IPS DF 6.9 (cell line): ENCODE data around the gene GCGR.
"Not testable (repeated sequence)": the region's sequence is repeated elsewhere in the genome, so short reads cannot be mapped to it uniquely, and the experiment has no call there.

Experiments used
- DNase-seq: peaks from one replicate; pipeline ENCODE4 v3.0.0-alpha.2; 2013; ENCODE audit warnings: low read depth, low spot score
- H3K27ac ChIP-seq: one replicate; pipeline ENCODE4 v1.5.1; 2013; ENCODE audit warnings: low read length, control low read depth
- H3K27me3 ChIP-seq: 2 replicates; pipeline ENCODE4 v1.6.1; 2013; ENCODE audit warnings: mild to moderate bottlenecking, low read length; ENCODE audit not compliant: control insufficient read depth, insufficient read depth
- H3K36me3 ChIP-seq: 2 replicates; pipeline ENCODE4 v1.6.1; 2013; ENCODE audit warnings: low read length; ENCODE audit not compliant: control insufficient read depth, insufficient read depth
- H3K4me1 ChIP-seq: 2 replicates; pipeline ENCODE4 v1.6.1; 2013; ENCODE audit warnings: low read length; ENCODE audit not compliant: control insufficient read depth, insufficient read depth
- H3K4me3 ChIP-seq: 2 replicates; pipeline ENCODE4 v1.5.1; 2013; ENCODE audit warnings: mild to moderate bottlenecking, low read length
- H3K9me3 ChIP-seq: 2 replicates; pipeline ENCODE4 v1.6.1; 2013; ENCODE audit warnings: low read length, inconsistent platforms; ENCODE audit not compliant: control insufficient read depth, insufficient read depth
- WGBS: extraction: QIAGEN DNeasy Blood & Tissue Kit; methylation state at CpG from one replicate; pipeline ENCODE4 v1.1.7; 2013; ENCODE audit warnings: mixed read lengths, missing lambda C conversion rate; ENCODE audit not compliant: insufficient read length, insufficient coverage; 5-methylcytosine and 5-hydroxymethylcytosine counted together

Gene GCGR

GRCh38 chr17:81832608-81833159 is 28.7 kb downstream of the GCGR start:
- Histone ChIP-seq H3K36me3 (no peaks in the 10 kb centered on the region), H3K27ac (no peak overlapping the region), H3K9me3 (no peaks in the 10 kb centered on the region), H3K4me1 (peaks cover 11% of the 10 kb centered on the region), H3K4me3 (peak overlapping the region; percentile 88), H3K27me3 (no peaks in the 10 kb centered on the region)
- WGBS: no CpG with 5 or more reads among the region's 65 CpGs
- DNase-seq: no peak

- Histone ChIP-seq H3K27ac (no peak within 1 kb of the TSS), H3K36me3 (no peaks in the 10 kb centered on the region), H3K9me3 (no peaks in the 10 kb centered on the region), H3K27me3 (no peaks in the 10 kb centered on the region), H3K4me1 (peaks cover 11% of the 10 kb centered on the region), H3K4me3 (peak within 1 kb of the TSS; percentile 93)
- peak; percentile 66 for DNase-seq
- no CpG with 5 or more reads among the region's 76 CpGs for WGBS
These were observed 29.4 kb downstream of the GCGR start, which contains the start of gene MCRIP1 for GRCh38 chr17:81833160-81833920. TSS of gene MCRIP1 (minus strand) at chr17:81833291. CDS start at chr17:81824506, 8,785 bp downstream.

GRCh38 chr17:81833921-81834830 is 30.2 kb downstream of the GCGR start:
- no peaks in the 10 kb centered on the region for H3K27me3 ChIP-seq
- peaks cover 9% of the 10 kb centered on the region for H3K4me1 ChIP-seq
- no peaks in the 10 kb centered on the region for H3K9me3 ChIP-seq
- H3K36me3 ChIP-seq: no peaks in the 10 kb centered on the region
- DNase-seq: no peak
- H3K27ac ChIP-seq: no peak overlapping the region
- no CpG with 5 or more reads among the region's 31 CpGs for WGBS
- H3K4me3 ChIP-seq: peak overlapping the region; percentile 93

- no CpG with 5 or more reads among the region's 26 CpGs for WGBS
- no peaks in the 10 kb centered on the region for H3K27me3 ChIP-seq
- no peaks in the 10 kb centered on the region for H3K36me3 ChIP-seq
- peak within 1 kb of the TSS; percentile 93; the same call in 1 of the 2 replicates for H3K4me3 ChIP-seq
- no peaks in the 10 kb centered on the region for H3K9me3 ChIP-seq
- peaks cover 8% of the 10 kb centered on the region for H3K4me1 ChIP-seq
- DNase-seq: no peak
- H3K27ac ChIP-seq: no peak within 1 kb of the TSS
These were observed 30.9 kb downstream of the GCGR start, which contains the start of gene PPP1R27 for GRCh38 chr17:81834831-81835267. TSS of gene PPP1R27 (minus strand) at chr17:81835050. CDS start at chr17:81834953, 97 bp downstream.

- Histone ChIP-seq H3K4me1 (0 out of 2 replicates have a peak, but pooled peaks cover 3% of the 10 kb centered on the region), H3K27me3 (no peaks in the 10 kb centered on the region), H3K27ac (no peak overlapping the region), H3K9me3 (no peaks in the 10 kb centered on the region), H3K4me3 (no peak overlapping the region), H3K36me3 (no peaks in the 10 kb centered on the region)
- DNase-seq: no peak
- WGBS: no CpG with 5 or more reads among the region's 9 CpGs
These were observed 33.7 kb downstream of the GCGR start for GRCh38 chr17:81837641-81838040.

GRCh38 chr17:81838753-81839255 is 34.9 kb downstream of the GCGR start:
- Histone ChIP-seq H3K27ac (no peak overlapping the region), H3K9me3 (no peaks in the 10 kb centered on the region), H3K4me3 (no peak overlapping the region), H3K27me3 (no peaks in the 10 kb centered on the region), H3K4me1 (0 out of 2 replicates have a peak, but pooled peaks cover under 1% of the 10 kb centered on the region), H3K36me3 (peaks cover 10% of the 10 kb centered on the region)
- DNase-seq: no peak
- no CpG with 5 or more reads among the region's 17 CpGs for whole genome bisulfite sequencing

GRCh38 chr17:81839301-81839700 is 35.4 kb downstream of the GCGR start:
- DNase-seq: no peak
- Histone ChIP-seq H3K9me3 (no peaks in the 10 kb centered on the region), H3K4me3 (no peak overlapping the region), H3K27ac (no peak overlapping the region), H3K36me3 (peaks cover 14% of the 10 kb centered on the region), H3K27me3 (no peaks in the 10 kb centered on the region), H3K4me1 (no peaks in the 10 kb centered on the region)
- WGBS: no CpG with 5 or more reads among the region's 15 CpGs

- WGBS: no CpG with 5 or more reads among the region's 5 CpGs
These were observed 36.1 kb downstream of the GCGR start for GRCh38 chr17:81840059-81840458.

GRCh38 chr17:81840826-81841778 is 37.2 kb downstream of the GCGR start:
- Histone ChIP-seq H3K36me3 (peaks cover 32% of the 10 kb centered on the region), H3K27me3 (no peaks in the 10 kb centered on the region), H3K9me3 (no peaks in the 10 kb centered on the region), H3K27ac (no peak overlapping the region), H3K4me3 (no peak overlapping the region), H3K4me1 (no peaks in the 10 kb centered on the region)
- DNase-seq: no peak
- no CpG with 5 or more reads among the region's 40 CpGs for WGBS

More at GRCh38 chr17:81840059-81840458, 36.1 kb downstream of the GCGR start:
- H3K4me3 ChIP-seq, H3K4me1 ChIP-seq, DNase-seq, H3K27ac ChIP-seq, H3K27me3 ChIP-seq, H3K9me3 ChIP-seq: not testable (repeated sequence)
- peaks cover 22% of the 10 kb centered on the region for H3K36me3 ChIP-seq
